ENCODE results near the gene KCNJ1.

KCNJ1 gene

DNA sequence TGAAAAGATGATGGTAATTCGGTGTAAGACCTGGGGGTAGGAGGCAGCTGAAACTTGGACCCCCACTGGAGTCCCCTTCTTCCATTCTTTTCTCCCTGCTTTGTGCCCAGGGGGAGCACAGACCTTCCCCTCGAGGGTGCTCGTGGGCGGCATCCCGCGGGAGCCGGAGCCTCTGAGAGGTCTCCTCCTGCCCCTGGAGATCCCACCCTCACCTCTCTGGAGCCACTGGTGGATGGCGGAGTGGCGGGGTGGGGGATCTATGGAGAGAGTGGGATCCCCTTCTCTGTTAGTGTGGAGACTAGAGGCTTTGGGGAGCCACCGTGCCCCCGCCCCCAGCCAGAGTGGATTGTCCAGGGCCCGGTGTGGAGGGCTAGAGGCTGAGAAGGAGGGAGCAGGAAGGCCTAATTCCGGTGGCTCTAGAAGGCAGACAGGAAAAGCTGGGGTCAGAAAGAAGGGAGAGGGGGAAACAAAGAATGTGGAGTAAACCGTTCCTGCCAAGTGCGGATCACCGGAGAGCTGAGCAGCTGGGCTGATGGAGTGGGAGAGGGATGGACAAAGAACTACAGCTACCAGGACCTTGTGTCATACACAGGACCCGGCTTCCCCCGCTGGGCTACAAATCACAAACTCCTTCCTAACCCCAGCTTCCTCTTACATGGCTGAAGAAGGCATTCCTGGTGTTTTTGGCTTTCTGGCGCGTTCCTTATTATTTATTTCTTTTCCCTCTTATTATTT, 41.9 kb downstream of the KCNJ1 start:
- no peak for DNase-seq (ENCODE audit: low read depth)
- TF ChIP-seq, protein P1, sequence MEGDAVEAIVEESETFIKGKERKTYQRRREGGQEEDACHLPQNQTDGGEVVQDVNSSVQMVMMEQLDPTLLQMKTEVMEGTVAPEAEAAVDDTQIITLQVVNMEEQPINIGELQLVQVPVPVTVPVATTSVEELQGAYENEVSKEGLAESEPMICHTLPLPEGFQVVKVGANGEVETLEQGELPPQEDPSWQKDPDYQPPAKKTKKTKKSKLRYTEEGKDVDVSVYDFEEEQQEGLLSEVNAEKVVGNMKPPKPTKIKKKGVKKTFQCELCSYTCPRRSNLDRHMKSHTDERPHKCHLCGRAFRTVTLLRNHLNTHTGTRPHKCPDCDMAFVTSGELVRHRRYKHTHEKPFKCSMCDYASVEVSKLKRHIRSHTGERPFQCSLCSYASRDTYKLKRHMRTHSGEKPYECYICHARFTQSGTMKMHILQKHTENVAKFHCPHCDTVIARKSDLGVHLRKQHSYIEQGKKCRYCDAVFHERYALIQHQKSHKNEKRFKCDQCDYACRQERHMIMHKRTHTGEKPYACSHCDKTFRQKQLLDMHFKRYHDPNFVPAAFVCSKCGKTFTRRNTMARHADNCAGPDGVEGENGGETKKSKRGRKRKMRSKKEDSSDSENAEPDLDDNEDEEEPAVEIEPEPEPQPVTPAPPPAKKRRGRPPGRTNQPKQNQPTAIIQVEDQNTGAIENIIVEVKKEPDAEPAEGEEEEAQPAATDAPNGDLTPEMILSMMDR (IDR thresholded peaks at IDR 0.05; ENCODE audit: insufficient read depth, low read depth, low read length, missing control alignments), result no peak

DNA sequence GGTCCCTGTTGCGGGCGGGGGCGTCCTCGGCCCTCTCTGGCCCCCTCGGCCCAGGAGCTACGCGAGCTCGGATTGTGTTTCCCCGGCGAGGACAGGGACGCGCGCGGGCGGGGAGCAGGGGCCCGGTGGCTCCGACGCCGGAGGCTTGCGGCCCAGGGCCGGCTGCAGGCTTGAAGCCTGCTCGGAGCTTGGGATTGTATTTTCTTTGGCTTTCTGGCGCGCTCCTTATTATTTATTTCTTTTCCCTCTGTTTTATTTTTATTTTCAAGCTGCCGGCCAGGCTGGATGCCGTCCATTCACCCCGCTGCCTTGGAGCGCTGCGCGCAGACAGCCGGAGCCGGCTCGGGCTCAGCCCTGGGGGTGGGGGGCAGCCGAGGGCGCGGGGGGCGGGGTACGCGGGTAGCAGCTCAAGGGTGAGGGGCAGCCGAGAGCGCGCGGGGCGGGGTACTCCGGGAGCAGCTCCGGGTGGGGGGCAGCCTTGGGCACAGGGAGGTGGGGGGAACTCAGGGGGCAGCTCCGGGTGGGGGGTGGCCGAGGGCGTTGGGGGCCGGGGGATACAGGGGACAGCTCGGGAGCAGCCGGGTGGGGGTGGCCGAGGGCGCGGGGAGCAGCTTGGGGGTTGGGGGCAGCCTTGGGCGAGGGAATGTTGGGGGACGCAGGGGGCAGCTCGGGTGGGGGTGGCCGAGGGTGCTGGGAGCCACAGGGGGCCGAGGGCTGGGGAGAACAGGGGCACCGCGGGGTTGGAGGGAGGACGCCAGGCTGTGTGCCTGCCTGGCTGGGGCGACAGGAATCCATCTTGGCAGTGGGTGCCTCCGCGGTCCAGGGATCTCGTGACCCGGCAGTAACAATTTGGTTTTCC, 42.7 kb downstream of the KCNJ1 start:
- TF ChIP-seq, protein P1 (IDR thresholded peaks at IDR 0.05; ENCODE audit: insufficient read depth, low read depth, low read length, missing control alignments), result no peak
- H3K4me3 ChIP-seq (ENCODE audit: low read depth, low read length), result no peak overlapping the region
- DNase-seq (ENCODE audit: low read depth), result no peak

More for the DNA sequence above, 41.9 kb downstream of the KCNJ1 start:
- no peak overlapping the region for H3K4me3 ChIP-seq (ENCODE audit: low read depth, low read length)

DNA sequence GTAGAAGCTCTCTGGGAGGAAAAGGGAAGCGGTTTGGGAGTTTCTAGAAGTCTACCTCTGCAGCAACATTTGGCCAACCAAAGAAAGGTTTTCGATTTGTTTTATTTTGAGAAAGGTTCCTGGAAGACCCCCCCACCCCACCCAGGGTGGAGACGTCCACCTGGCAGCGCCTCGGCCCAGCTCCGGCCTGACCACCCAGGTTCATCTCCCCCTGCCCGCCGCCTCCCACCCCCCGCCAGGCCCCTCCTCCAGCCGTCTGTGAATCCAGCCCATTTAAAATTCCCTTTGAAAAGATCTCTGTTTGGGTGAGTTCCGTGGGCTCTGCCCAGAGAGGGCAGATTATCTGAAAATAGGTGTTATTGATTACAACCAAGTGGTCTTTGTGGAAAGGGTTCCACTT, 43.3 kb downstream of the KCNJ1 start:
- DNase-seq (ENCODE audit: low read depth), result no peak
- TF ChIP-seq, protein P1 (IDR thresholded peaks at IDR 0.05; ENCODE audit: insufficient read depth, low read depth, low read length, missing control alignments), result no peak
- H3K4me3 ChIP-seq (ENCODE audit: low read depth, low read length), result no peak overlapping the region

DNA sequence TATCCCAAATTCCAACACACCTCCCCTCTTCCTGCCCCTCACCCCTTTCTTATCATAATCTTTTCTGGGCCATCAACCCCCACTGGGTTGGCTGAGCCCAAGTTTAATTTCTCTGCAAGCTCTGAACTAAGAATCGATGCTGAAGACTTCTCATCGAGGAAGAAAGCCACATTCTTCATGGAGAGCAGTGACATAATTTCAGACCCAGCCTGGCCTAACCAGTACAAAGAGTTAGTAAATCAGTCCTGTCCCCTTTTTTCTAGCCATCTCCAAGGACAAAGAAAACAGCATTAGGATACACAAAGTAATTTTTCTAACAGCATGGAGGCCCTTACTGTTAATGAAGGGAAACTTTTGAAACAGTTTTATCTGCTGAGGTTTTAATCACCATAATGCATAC, 45.0 kb downstream of the KCNJ1 start:
- H3K4me3 ChIP-seq (ENCODE audit: low read depth, low read length), result no peak overlapping the region
- DNase-seq (ENCODE audit: low read depth), result no peak
- TF ChIP-seq, protein P1 (IDR thresholded peaks at IDR 0.05; ENCODE audit: insufficient read depth, low read depth, low read length, missing control alignments), result no peak

DNA sequence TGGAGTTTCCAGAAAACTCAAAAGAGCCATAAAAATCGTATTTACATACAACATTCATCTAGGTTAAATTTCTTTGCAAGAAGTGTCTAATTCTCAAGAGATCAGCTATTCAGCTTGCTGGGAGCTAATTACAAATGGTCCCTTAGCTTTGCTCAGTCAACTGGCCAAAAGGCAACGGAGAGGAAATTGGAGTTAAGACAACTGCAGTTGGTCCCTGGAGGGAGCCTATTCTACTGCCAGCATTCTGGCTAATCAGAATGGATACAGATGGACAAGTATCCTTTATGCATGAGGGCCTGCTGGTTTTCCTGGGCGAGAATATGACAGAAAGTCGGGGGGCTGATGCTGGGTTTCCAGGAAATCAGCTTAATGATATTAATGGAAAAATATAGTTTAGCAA, 45.5 kb downstream of the KCNJ1 start:
- H3K4me3 ChIP-seq (ENCODE audit: low read depth, low read length), result no peak overlapping the region
- DNase-seq (ENCODE audit: low read depth), result no peak
- TF ChIP-seq, protein P1 (IDR thresholded peaks at IDR 0.05; ENCODE audit: insufficient read depth, low read depth, low read length, missing control alignments), result no peak

DNA sequence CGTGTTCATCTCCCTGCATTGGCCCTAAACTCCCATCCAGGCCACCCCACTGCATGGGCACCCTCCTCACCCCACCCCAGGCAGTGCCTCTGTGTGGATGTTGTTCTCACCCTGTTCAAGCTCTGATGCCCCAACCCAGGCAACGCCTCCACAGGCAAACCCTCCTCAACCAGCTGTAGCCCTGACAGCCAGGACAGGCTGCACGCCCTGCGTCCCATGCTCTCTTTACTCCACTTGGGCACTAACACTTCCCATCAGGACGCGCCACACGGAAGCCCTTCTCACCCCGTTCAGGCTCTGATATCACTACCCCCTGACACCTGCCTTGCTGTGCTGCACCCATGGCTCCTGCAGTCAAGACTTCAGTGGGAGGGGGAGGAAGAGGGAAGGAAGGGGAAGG, 47.9 kb downstream of the KCNJ1 start:
- H3K4me3 ChIP-seq (ENCODE audit: low read depth, low read length), result no peak overlapping the region
- DNase-seq (ENCODE audit: low read depth), result no peak
- TF ChIP-seq, protein P1 (IDR thresholded peaks at IDR 0.05; ENCODE audit: insufficient read depth, low read depth, low read length, missing control alignments), result no peak
